Renal pelvis (tissue), 4 donors: ENCODE results near the gene MMD. TPM values are rescaled to one million over a fixed set of nuclear protein-coding genes. Genes with fewer than 3 reads are reported as not detected.

Experiments used
- DNase-seq: peaks from one replicate; pipeline ENCODE4 v3.0.0-alpha.2; 2013
- polyA plus RNA-seq, 3 donors: library from polyadenylated mRNA; unstranded; fragments of 120-200 nt; gene quantifications; one replicate each; pipeline ENCODE4 v1.2.1, GENCODE V29; 2013; ENCODE audit not compliant: insufficient read length in 3 of 3

The MMD gene
- polyA plus RNA-seq, 3 donors: 18.0 to 20.8 (median 18.9) TPM

DNA sequence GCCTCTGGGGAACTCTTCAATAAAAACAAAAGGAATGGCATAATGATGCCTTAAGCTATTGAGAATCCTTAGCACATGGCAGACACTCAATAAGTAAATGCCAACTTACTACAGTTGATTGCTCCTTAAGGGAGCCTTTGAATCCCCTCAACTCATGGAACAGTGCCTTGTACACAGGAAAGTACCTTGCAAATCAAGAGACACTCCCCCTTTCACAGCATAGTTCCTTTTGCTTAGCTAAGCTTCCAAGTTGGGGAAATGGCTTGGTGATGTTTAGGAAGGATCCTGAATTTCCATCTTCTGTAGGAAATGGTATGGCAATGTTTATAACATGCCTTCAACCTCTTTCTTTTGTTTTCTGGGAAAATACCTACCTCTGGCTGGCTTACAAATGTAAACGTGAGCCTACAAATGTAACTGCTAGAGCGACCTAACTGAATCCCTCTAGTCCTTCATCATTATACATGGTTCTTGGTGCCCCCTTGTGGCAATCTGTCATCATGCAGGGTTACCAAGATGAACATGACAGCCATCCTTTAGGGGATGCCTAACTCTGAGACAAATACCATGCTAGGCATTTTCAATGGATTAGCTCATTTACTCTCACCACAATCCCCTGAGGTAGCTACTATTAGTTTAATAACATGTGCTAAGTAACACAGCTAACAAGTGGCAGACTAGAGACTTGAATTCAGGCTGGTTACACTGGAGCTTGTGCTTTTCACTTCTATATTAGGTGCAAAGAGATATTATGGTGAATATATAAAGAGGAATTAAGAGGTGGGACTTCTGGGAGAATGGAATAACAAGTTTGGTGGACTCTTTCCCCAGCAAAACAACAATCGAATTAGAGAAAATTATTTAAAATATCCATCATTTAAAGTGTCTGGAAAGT, 65.0 kb downstream of the MMD start:
- DNase-seq: peak; percentile 41

DNA sequence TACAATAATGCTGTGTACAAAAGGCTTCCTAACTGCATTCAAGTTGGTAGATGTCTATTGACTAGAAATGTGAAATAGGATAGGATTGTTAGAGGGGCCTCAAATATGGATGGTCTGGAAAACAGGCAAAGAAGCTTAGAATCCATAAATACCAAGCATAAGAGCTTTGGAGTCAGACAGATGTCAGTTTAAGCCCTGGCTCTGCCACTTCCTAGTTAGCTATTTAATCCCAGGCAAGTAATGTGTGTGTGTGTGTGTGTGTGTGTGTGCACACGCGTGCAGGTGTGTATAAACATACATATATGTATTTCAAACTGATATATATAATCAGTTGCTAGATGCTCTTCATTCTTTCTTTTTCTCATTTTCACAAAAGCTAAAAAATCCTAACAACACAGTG, 66.7 kb downstream of the MMD start:
- no peak for DNase-seq

DNA sequence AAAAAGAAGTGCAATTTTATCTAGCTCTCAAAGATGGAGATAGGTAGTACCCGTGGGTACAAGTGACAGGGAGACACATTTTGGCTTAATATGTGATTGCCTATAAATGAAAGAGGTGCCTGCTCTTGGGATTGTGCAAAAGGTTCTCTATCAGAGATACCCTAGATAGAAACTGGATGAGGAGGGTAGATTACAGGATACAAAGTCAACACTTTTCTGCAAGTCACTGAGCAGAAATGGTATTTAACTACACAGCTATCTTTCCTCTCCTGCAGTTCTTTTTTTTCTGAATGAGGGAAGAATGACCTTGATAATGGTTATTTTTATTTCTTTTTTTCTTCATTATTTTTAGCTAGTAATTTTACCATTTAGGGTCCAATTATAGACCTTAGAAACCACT, 67.6 kb downstream of the MMD start:
- DNase-seq: no peak

DNA sequence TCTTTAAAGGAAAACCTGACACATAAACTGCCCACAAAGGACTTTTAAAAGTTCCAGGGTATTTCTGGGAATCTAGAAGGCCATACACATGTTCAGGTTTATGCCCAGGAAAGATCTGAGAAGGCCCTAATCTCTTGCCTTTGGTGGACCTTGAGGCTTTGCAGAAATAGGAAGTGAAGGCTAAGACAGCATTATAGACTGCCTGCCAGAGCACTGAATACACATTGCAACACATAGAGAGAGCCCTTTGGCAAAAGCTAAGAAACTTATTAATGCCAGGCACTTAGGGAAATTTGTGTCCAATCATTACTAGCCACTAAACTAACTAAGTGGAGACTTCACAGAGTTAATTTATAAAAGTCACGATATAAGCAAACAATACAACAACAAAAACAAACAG, 70.4 kb downstream of the MMD start:
- no peak for DNase-seq

DNA sequence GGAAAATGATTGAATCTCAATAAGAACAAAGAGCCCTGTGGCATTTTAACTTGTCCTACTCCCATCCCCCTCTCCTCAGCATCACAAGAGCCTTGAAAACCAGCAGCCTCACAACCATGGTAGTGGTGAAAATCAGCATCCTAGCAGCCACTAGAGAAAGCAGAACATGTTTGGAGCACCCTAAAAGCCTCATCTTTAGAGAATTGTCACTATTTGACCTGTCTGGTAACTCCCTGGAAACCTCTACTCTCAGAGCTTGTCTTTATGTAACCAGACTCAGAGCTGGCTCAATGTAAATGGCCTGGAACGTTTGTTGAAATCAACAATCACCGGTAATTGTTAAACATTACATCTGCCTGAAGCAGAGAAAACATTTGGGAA, 70.8 kb downstream of the MMD start:
- no peak for DNase-seq

DNA sequence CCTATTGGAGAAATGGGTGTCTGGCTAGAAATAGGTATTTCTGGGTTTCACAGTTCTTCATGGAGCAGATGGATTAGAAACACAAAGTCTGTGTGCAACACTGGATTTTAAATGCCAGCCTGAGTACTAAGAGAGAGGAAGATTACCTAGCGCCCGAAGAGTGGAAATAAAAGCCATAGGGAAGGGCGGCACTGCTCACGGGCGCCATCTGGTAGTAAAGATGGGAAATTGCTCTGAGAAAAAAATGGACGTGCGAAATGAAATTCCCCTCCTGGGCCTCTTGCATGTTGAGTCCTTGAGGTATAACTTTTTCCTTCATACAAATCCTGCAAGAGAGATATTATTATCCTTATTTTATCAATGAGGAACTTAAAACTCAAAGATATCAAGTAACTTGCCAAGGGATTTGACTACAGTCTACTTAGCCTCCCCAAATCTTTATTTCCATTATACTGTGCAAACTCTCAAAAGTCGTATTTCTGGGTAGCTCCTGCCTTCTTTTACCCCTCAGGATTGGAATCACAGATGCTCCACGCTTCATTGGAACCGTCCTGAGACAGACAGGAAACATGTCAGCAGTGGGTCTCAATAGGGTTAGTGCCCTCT, 72.8 kb downstream of the MMD start:
- peak; percentile 65 for DNase-seq

DNA sequence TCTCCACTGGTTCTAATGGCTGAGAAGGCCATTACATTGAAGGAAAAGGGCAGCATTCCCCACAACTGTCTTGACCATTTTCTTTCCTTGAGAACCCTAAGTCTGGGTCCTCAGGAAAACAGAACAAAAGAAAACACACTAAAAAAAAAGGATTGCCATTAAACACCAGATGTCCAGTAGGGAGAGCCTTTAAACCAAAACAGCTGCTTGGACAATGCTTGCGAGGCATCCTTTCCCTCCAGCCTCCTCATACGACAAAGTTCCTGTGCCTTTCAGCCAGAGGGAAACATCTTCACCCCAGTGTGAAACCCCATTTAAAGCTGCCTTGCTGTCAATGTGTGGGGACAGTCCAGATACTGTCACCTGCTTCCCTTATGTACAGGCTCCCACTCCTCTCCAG, 74.3 kb downstream of the MMD start:
- no peak for DNase-seq

DNA sequence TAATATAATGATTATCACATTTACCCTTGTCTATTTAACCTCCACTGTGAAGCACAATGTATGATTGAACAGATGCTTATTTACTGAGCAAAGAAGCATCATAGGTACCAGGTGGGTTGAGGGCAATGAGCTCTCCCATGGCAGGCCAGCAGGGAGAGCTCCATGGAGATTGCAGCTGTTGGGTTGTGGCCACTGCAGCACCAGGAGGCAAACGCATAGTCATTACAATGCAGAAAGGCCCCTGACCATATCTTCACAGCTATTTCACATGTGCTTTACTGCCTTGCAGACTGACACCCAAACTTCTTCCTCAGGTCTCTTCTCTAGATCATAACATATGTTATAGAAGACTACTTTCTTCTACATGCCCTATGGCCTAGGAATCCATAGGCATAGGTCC, 75.0 kb downstream of the MMD start:
- no peak for DNase-seq

DNA sequence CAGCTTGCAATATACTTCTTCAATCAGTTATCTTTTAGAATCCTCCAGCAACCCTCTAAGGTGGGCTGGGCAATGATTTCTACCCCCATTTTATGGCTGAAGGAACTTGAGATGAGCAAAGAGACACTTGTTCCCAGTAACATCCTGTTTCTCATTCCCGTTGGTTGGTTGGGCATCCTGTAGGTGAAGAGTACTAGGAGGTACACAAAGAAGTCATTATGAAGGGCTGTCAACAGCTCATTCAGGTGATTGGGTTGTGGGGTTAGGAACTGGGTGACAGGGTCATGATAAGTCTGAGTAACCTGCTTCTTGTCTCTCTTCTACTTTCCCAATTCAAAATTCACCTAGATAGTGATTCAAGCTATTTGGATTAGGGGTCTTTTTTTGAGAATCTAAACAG, 76.5 kb downstream of the MMD start:
- no peak for DNase-seq

DNA sequence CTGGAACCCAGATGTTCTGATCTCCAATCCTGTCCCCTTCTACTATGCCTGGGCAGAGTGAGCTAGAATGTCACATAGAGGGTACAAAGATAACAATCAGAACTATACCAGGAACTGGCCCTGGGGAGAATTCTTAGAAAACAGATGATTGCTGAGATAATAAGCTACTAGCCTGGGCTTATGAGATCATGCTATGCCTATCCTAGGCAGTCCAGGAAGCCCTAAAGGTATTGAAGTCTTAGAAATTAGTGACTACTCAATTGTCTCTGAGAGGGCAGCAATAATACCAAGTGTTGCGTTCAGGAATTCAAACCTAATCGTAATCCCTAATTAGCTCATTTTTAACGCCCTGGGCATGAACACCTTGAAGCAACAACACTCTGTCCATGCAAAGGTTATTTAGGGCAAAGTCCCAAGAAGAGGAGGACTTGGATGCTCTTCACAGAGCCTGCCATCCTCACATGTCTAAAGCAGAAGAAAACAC, 77.1 kb downstream of the MMD start:
- no peak for DNase-seq

DNA sequence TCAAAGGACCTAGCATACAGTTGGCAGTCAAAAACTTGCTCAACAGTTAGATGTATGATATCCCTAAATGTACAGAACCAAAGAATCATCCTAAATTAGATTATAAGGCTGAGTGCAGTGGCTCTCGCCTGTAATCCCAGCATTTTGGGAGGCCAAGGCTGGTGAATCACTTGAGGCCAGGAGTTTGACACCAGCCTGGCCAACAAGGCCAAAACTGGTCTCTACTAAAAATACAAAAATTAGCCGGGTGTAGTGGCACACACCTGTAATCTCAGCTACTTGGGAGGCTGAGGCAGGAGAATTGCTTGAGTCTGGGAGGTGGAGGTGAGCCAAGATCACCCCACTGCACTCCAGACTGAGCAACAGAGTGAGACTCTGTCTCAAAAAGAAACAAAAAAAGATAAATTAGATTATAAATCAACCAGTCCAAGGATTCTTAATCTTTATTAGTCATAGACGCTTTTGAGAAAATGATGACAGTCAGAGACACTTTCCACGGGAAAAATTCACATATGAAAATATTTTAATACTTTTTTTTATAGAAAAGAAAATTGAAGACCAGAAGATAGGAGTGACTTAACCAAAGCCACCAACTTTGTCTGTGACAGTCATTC, 77.6 kb downstream of the MMD start:
- no peak for DNase-seq

DNA sequence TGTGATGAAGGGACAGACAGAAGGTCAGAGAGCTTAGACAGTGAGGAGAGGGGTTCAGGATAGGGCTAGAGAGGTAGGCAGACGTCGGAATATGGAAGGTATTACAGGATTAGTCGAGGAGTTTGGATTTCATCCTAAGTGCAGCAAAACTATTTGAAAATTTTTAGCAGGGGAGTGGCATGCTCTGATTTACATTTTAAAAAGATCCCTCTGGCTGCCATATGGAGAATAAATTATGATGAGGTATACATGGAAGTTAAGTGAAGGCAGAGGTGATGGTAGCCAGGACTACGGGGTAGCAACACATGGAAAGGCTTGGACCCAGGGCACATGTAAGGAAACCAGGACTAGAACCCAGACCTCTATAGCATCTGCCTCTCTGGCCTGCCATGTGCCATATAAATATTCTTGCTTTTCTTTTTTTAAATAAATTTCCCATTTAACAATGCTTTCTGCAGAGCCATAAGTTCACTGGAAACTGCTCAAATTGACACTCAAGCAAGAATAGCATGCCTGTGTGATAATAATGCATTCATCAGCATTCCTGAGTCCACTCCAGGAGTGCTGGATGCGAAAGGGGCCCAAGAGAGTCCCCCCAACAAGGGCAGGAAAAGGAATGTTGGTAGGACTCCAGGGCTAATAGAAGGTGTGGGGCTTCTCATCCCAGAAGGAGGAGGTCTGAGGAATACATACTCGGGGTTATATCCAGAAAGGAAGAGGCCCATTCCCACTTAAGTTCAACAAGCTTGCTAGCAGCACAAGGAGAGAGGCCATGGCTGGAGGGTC, 78.6 kb downstream of the MMD start:
- DNase-seq: no peak

Other genes with a start within 250 kb of the MMD start
- gene HLF, start 156.9 kb downstream of the MMD start, polyA plus RNA-seq: 1 to 10 TPM; 2.8 to 7.2 (median 3.5) TPM
- under 1 TPM in 1 of 3 donors, not detected in 2; 0.14 TPM for gene SMIM36, start 89.6 kb upstream of the MMD start, polyA plus RNA-seq